A549 (cell line): Measurements from ENCODE around the gene PLXDC1. TPM values are rescaled to one million over a fixed set of nuclear protein-coding genes. Genes with fewer than 3 reads are reported as not detected.

Source experiments
- ATAC-seq, 2 experiments: fragments of 200-7000 bp in 1 of 2; fragments of >200 bp in 1 of 2; cut with Nextera tagmentation in 1 of 2; cut with Tn5 transposase in 1 of 2; 3 replicates each; pipeline versions ENCODE4 v1.8.0 to v1.9.1; 2018 to 2020; ENCODE audit warnings: mild to moderate bottlenecking in 1 of 2, moderate library complexity in 1 of 2
- CTCF ChIA-PET: fragments of 300-600 bp; sonication (Branson Sonifier 250); formaldehyde crosslinking; extraction: SDS; loops from one replicate; lab custom pipeline; 2021; ENCODE audit warnings: antibody characterized with exemption, inconsistent platforms; lab: Yijun Ruan, JAX
- POLR2A ChIA-PET: fragments of 350-600 bp; formaldehyde crosslinking; extraction: SDS; loops from one replicate; lab custom pipeline; 2021; ENCODE audit warnings: antibody characterized with exemption, inconsistent platforms; lab: Yijun Ruan, JAX
- DNase-seq, 2 experiments: peaks; one replicate each; pipeline versions ENCODE4 v3.0.0 to v3.0.0-alpha.2; 2011 to 2016; ENCODE audit warnings: low read depth in 1 of 2, low spot score in 1 of 2
- FAIRE-seq: peaks from 2 replicates; lab custom pipeline; 2011; peaks lifted over from hg19 to GRCh38; lab: Jason Lieb, UNC
- H3K27ac ChIP-seq, 2 experiments: fragments of >200 bp; sonication (Bioruptor Twin); formaldehyde crosslinking; 3 replicates each; pipeline ENCODE4 v1.5.1; 2016 to 2017
- H3K4me1 ChIP-seq: fragments of >200 bp; sonication (Bioruptor Twin); formaldehyde crosslinking; 3 replicates; pipeline ENCODE4 v1.6.1; 2016
- H3K4me2 ChIP-seq: fragments of >200 bp; sonication (Bioruptor Twin); formaldehyde crosslinking; 3 replicates; pipeline ENCODE4 v1.6.1; 2016
- H3K4me3 ChIP-seq: fragments of >200 bp; sonication (Bioruptor Twin); formaldehyde crosslinking; 3 replicates; pipeline ENCODE4 v1.5.1; 2016
- H3K9me3 ChIP-seq: fragments of >200 bp; sonication (Bioruptor Twin); formaldehyde crosslinking; 3 replicates; pipeline ENCODE4 v1.6.1; 2016
- CEBPB ChIP-seq, 2 experiments: fragments of >200 bp in 1 of 2; sonication (Bioruptor Twin) in 1 of 2; formaldehyde crosslinking in 1 of 2; IDR thresholded peaks; 2 replicates each; pipeline ENCODE4 v1.6.1; 2012 to 2016
- EHMT2 ChIP-seq: fragments of 200-600 bp; sonication (generic); IDR thresholded peaks from 2 replicates; pipeline ENCODE4 v1.6.1; 2016; ENCODE audit warnings: antibody characterized with exemption, low read depth, mild to moderate bottlenecking, moderate library complexity
- FOXS1 ChIP-seq: fragments of 250-450 bp; sonication (Bioruptor Pico); IDR thresholded peaks from 2 replicates; pipeline ENCODE4 v1.5.0; 2020; ENCODE audit warnings: mild to moderate bottlenecking, moderate library complexity
- HDAC2 ChIP-seq: fragments of 200-600 bp; sonication (generic); IDR thresholded peaks from 2 replicates; pipeline ENCODE4 v1.6.1; 2016
- JUN ChIP-seq, 2 experiments: fragments of >200 bp; sonication (Bioruptor Twin); formaldehyde crosslinking; IDR thresholded peaks; 2 replicates in 1 of 2; 3 replicates in 1 of 2; pipeline ENCODE4 v1.6.1; 2016 to 2017
- KDM1A ChIP-seq: fragments of 200-600 bp; sonication (generic); IDR thresholded peaks from 2 replicates; pipeline ENCODE4 v1.6.1; 2016; ENCODE audit warnings: low read depth, mild to moderate bottlenecking
- MAX ChIP-seq: IDR thresholded peaks from 2 replicates; pipeline ENCODE4 v1.6.1; 2012
- MYC ChIP-seq: IDR thresholded peaks from 2 replicates; pipeline ENCODE4 v1.6.1; 2012; ENCODE audit warnings: mild to moderate bottlenecking, inconsistent platforms, low read length, improper control_type of control experiment, borderline replicate concordance
- RAD21 ChIP-seq, 2 experiments: fragments of >200 bp in 1 of 2; sonication (Bioruptor Twin) in 1 of 2; formaldehyde crosslinking in 1 of 2; IDR thresholded peaks in 1 of 2; conservative IDR thresholded peaks in 1 of 2; 2 replicates in 1 of 2; 3 replicates in 1 of 2; pipeline ENCODE4 v1.6.1; 2012 to 2018; ENCODE audit warnings: inconsistent platforms in 1 of 2
- RARB ChIP-seq: fragments of 250-450 bp; sonication (Bioruptor Pico); IDR thresholded peaks from 2 replicates; pipeline ENCODE4 v1.8.0; 2021; ENCODE audit warnings: mild to moderate bottlenecking, moderate library complexity
- RFX5 ChIP-seq: fragments of 450-650 bp; IDR thresholded peaks from 2 replicates; pipeline ENCODE4 v1.7.1; 2014; ENCODE audit warnings: antibody characterized with exemption, mild to moderate bottlenecking, moderate library complexity
- SMC3 ChIP-seq: fragments of >200 bp; sonication (Bioruptor Twin); formaldehyde crosslinking; IDR thresholded peaks from 3 replicates; pipeline ENCODE4 v1.6.1; 2018; ENCODE audit warnings: inconsistent platforms
- ZC3H11A ChIP-seq: fragments of 450-650 bp; IDR thresholded peaks from 2 replicates; pipeline ENCODE4 v1.6.1; 2014; ENCODE audit warnings: antibody characterized with exemption, mild to moderate bottlenecking
- ZFP36 ChIP-seq: fragments of 450-650 bp; IDR thresholded peaks from 2 replicates; pipeline ENCODE4 v1.6.1; 2014; ENCODE audit warnings: borderline replicate concordance; ENCODE audit not compliant: partially characterized antibody
- WGBS: methylation state at CpG from one replicate; pipeline ENCODE4 v1.1.6; 2017; ENCODE audit errors: missing lambda C conversion rate; 5-methylcytosine and 5-hydroxymethylcytosine counted together
- polyA plus RNA-seq, 4 experiments: library from polyadenylated mRNA; depleted of rRNA in 3 of 4; stranded (reverse); fragments of >200 nt; fragmentation: RNase III in 1 of 4; extraction: RNeasy Plus Mini Kit Qiagen cat#74134 plus additional on column Dnase treatment in 1 of 4; gene quantifications; 2 replicates in 3 of 4; 3 replicates in 1 of 4; pipeline ENCODE4 v1.2.3, GENCODE V29; 2011 to 2017
- TF ChIP-seq, protein P1 (sequence below): fragments of >200 bp; sonication (Bioruptor Twin); formaldehyde crosslinking; IDR thresholded peaks from 3 replicates; pipeline ENCODE4 v1.5.1; 2016

PLXDC1 gene
- polyA plus RNA-seq, 2 of the 4 experiments (the other 2 are of a cell fraction) = 0.31 to 0.36 TPM

- FAIRE-seq = no peak
- Histone ChIP-seq H3K4me1 (peaks cover 35% of the 10 kb centered on the region), H3K27ac (peak overlapping the region in 1 of 2 experiments; percentile 96; a peak in 2 of 6 replicates), H3K9me3 (no peaks in the 10 kb centered on the region), H3K4me3 (no peak overlapping the region), H3K4me2 (peak overlapping the region; percentile 4; the same call in 2 of the 3 replicates)
- WGBS = 83% methylated on average over 10 of the region's 10 CpGs
- no peak for DNase-seq
- ChIA-PET CTCF (interaction anchor here (0.9 to 31.5 kb wide), 10 partner anchors 8 to 212 kb away, joined by 3 to 1140 read pairs (median 8); partner anchors contain the start of gene ARL5C), POLR2A (interaction anchor here (0.9 to 2.6 kb wide), 2 partner anchors 9 to 30 kb away, joined by 3 to 6 read pairs; no protein-coding TSS in a partner anchor)
- ATAC-seq = no peak
- TF ChIP-seq, protein P1, sequence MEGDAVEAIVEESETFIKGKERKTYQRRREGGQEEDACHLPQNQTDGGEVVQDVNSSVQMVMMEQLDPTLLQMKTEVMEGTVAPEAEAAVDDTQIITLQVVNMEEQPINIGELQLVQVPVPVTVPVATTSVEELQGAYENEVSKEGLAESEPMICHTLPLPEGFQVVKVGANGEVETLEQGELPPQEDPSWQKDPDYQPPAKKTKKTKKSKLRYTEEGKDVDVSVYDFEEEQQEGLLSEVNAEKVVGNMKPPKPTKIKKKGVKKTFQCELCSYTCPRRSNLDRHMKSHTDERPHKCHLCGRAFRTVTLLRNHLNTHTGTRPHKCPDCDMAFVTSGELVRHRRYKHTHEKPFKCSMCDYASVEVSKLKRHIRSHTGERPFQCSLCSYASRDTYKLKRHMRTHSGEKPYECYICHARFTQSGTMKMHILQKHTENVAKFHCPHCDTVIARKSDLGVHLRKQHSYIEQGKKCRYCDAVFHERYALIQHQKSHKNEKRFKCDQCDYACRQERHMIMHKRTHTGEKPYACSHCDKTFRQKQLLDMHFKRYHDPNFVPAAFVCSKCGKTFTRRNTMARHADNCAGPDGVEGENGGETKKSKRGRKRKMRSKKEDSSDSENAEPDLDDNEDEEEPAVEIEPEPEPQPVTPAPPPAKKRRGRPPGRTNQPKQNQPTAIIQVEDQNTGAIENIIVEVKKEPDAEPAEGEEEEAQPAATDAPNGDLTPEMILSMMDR = no peak
- TF ChIP-seq HDAC2 (no peak), MAX (no peak), RAD21 (conservative IDR thresholded peaks at IDR 0.05 in 1 of 2, IDR thresholded peaks at IDR 0.05 in 1 of 2) (no peak), RARB (no peak), RFX5 (no peak)
Observed at GRCh38 chr17:39194985-39195524, 43.6 kb upstream of the PLXDC1 start.

GRCh38 chr17:39194089-39194984 is 42.9 kb upstream of the PLXDC1 start:
- Histone ChIP-seq H3K27ac (peak overlapping the region in 1 of 2 experiments; percentile 96; a peak in 1 of 6 replicates), H3K4me2 (peak overlapping the region; percentile 4; the same call in 1 of the 3 replicates), H3K4me1 (peaks cover 35% of the 10 kb centered on the region), H3K9me3 (no peaks in the 10 kb centered on the region), H3K4me3 (no peak overlapping the region)
- peak; percentile 73 to 84 for DNase-seq
- no peak for FAIRE-seq
- 65% methylated on average over 20 of the region's 20 CpGs for WGBS
- TF ChIP-seq CEBPB (IDR thresholded peaks at IDR 0.05) = no peak
- no peak for TF ChIP-seq RARB
- 0 out of 3 replicates have a peak, but pooled peaks have one; percentile 11 for TF ChIP-seq SMC3
- TF ChIP-seq ZC3H11A = no peak
- TF ChIP-seq RAD21 (conservative IDR thresholded peaks at IDR 0.05 in 1 of 2, IDR thresholded peaks at IDR 0.05 in 1 of 2) = peak in 1 of 2 experiments; percentile 36; a peak in 1 of 5 replicates
- no peak for TF ChIP-seq ZFP36
- no peak for TF ChIP-seq MYC
- TF ChIP-seq, protein P1 = peak; percentile 33; the same call in 2 of the 3 replicates
- TF ChIP-seq FOXS1 (CRISPR knock-in tag) = no peak
- ATAC-seq = peak; percentile 44 to 63
- ChIA-PET CTCF (interaction anchor here (0.9 to 31.5 kb wide), 10 partner anchors 8 to 211 kb away, joined by 3 to 1140 read pairs (median 10); partner anchors contain the start of gene ARL5C), POLR2A (no interaction called here)

DNA sequence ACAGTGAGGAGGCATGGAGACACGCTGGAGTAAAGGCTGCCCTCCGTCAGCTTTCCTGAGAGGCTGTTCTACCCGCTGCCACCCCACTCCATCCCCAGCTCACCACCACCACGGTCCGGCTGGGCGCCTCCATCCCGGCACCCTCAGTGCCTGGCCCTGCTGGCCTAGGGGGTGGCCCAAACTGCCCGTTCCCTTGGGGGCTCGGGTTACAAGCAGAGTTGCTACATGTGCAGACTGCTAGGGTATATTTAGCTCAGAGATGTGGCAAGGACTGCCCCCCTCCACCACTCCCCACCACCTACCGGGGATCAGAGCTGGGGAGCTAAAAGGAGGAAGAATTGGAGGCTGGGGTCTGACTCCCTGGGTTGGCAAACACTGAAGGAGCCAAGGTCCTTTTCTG is 41.9 kb upstream of the PLXDC1 start:
- CTCF ChIA-PET = interaction anchor here (0.5 to 31.5 kb wide), 8 partner anchors 10 to 210 kb away, joined by 3 to 1140 read pairs (median 10); no protein-coding TSS in a partner anchor
- POLR2A ChIA-PET = no interaction called here
- no peak for DNase-seq
- Histone ChIP-seq H3K4me3 (no peak overlapping the region), H3K9me3 (no peaks in the 10 kb centered on the region), H3K4me1 (peaks cover 31% of the 10 kb centered on the region), H3K27ac (no peak overlapping the region), H3K4me2 (no peak overlapping the region)
- no peak for FAIRE-seq
- WGBS = 90% methylated on average over 10 of the region's 10 CpGs
- no peak for TF ChIP-seq ZC3H11A
- no peak for TF ChIP-seq JUN (IDR thresholded peaks at IDR 0.05)
- TF ChIP-seq EHMT2 = no peak
- TF ChIP-seq KDM1A = no peak
- ATAC-seq = no peak
